ENCODE data around the gene CNN3.

The CNN3 gene

DNA sequence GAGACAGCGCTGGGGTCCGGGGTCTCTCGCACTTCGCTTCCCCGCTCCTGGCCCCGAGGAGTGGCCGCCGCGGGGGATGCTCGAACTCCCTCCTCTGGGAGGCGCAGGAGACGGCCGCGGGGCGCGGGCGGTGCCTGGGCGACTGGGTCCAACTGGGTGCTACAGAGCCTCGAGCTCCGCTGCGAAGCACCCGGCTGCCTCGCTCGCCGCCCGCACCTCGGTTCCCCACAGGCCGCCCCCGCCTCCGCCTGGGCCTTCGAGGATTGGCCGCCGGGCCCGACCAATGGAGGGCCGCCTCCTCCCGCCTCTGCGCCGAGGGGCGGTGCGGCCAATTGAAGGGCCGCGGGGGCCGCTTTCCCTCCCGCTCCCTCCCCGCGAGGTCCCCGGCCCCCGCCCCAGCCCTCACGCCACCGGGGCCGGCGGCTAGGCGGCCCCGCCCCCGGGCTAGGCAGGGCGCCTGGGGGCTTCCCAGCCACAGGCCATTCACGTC lies at the start of gene CNN3:
CNN3 (minus strand) TSS at position 196 of the 490 bp plus-strand sequence. CDS start 216 bp downstream, outside the sequence.
- DNase-seq (ENCODE audit: low read depth in 2 of 3, low spot score in 2 of 3), result peak; percentile 31 to 35 (median 34)

DNA sequence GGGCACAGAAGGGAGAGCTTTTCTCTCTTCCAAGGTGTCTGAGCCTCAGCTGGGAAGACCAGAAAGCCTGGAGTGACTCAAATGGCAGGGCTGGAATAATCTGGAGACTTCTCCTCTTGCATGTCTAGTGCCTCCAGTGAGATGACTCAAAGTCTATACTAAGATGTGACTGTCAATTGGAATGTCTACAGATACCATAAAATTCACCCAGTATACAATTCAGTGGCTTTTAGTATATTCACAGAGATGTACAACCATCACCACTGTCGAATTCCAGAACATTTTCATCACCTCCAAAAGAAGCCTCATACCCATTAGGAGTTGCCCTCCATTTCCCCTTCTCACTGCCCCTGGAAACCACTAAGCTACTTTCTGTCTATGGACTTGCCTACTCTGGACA lies 47.9 kb upstream of the CNN3 start:
- DNase-seq (ENCODE audit: low read depth in 2 of 3, low spot score in 2 of 3), result no peak

DNA sequence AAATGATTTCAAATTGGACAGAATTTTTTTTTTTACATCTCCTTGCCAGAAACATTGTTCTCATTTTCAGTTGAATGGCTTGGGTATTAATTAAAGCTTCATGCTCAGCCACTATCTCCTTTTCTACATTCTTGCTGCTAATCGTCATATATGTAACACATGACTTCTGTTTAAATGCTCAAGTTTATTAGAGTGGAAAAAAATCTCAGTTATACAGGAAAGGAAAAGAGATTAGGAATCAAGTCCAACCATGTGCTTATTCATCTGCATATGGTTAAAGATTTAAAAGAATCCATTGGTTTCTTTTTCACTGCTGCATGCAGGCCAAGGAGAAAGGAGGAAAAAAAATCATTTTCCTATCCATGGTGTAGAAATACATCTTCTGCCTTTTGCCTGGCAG lies 47.3 kb upstream of the CNN3 start:
- no peak for DNase-seq (ENCODE audit: low read depth in 2 of 3, low spot score in 2 of 3)

DNA sequence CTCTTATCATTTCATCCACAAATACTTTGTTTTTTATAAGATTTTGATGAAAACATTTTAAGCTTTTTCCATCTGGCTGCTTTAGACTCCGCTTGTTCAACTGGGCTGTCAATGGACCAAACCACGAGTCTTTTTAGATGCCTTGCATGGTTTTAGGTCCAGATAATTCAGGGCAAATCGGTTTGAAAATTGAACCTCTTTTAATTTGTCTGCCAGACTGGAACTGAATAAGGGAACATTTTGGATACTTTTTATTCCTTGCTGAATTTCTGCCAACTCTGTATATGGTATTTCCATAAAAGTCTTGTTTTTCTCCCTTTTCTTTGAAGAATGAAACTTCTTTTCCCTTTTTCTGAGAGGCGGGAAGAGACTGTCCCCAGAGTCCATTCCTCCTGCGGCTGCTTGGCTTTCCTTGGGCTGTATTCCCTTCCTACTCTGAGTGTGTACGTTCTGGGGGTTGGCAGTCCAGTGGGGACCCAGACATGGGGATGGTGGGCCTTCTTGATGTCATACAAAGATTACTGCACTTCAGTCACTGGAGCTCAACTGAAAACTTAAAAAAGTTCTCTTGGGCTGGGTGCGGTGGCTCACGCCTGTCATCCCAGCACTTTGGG lies 46.5 kb upstream of the CNN3 start:
- DNase-seq (ENCODE audit: low read depth in 2 of 3, low spot score in 2 of 3), result no peak

DNA sequence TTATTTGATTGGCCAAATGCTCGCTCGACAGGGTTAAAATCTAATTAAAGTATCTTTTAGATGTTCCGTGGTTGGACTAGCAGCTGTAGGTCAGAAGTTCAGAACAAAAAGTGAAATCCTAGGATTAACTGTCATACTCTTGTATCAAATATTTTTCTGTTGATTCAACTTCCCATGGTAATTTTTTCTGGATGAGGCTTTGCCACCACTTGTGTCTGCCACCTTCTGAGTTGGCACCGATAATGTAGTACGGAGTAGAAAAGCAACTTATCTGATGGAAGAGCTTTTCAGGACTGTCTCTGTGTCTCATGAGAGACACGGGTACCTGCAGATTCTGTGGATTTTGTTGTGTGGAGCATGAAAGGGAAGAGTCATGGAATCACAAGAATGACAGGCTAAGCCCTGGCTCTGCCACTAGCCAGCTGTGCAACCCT lies 44.6 kb upstream of the CNN3 start:
- no peak for DNase-seq (ENCODE audit: low read depth in 2 of 3, low spot score in 2 of 3)

DNA sequence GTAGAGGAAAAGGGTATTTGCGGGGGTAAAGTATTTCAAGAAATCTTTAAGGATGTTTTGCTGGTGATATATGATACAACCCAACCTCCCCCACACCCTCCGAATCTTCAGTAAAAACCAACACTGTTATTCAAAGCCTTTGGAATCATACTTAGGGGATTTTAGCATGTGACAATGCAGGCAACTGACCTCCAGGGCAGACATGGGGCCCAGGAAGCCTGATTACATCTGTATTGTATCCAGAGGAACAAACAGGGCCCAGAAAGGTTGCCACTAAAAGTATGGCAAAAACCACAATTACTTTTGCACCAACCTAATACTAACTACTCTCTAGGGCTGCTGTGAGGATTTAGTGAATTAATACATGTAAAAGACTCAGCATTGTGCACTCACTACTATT lies 43.9 kb upstream of the CNN3 start:
- DNase-seq (ENCODE audit: low read depth in 2 of 3, low spot score in 2 of 3), result no peak

DNA sequence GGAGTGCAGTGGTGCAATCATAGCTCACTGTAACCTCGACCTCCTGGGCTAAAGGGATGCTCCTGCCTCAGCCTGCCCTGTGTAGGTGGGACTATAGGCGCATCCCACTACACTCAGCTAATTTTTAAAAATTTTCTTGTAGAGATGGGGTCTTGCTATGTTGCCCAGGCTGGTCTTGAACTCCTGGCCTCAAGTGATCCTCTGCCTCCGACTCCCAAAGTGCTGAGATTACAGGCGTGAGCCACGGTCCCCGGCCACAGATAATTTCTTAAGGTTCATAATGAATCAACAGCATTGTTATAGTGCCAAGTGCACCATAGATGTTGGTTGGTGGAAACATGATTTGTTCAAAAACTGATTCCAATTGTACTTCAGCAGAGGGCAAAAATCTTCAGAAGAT lies 42.2 kb upstream of the CNN3 start:
- DNase-seq (ENCODE audit: low read depth in 2 of 3, low spot score in 2 of 3), result no peak

DNA sequence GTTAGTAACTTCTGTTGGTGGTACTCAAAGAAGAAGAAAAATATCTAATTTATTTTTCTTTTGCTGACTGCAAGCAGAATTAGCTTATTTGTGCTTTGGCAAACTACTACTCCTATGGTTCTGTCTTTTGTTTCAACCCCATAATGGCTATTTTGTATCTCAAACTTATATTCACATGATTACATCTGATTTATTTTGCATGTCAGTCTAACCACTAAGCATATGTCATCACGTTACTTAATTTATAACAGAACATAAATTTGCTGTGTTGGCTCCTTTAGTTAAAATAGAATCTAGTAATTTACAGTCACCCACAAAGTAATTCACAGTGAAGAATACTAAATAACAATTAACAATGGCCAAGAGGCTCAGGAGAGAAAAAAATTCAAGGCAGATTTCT lies 39.1 kb upstream of the CNN3 start:
- DNase-seq (ENCODE audit: low read depth in 2 of 3, low spot score in 2 of 3), result no peak

DNA sequence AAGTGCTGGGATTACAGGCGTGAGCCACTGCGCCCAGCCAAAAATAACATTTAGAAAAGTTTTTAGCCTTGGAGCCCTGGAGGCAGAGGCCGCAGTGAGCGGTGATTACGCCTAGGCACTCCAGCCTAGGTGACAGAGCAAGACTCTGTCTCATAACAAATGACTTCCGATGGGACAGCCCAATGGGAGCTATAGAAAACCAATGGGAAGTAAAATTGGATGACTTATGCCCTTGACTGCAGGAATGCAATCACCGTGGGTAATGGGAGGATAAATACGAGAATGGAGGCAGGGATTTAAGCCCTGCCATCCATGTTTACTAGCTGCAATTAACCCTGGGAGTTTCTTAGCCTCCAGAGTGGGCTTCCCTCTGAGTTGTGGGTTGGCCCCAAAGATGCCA lies 37.0 kb upstream of the CNN3 start:
- no peak for DNase-seq (ENCODE audit: low read depth in 2 of 3, low spot score in 2 of 3)

DNA sequence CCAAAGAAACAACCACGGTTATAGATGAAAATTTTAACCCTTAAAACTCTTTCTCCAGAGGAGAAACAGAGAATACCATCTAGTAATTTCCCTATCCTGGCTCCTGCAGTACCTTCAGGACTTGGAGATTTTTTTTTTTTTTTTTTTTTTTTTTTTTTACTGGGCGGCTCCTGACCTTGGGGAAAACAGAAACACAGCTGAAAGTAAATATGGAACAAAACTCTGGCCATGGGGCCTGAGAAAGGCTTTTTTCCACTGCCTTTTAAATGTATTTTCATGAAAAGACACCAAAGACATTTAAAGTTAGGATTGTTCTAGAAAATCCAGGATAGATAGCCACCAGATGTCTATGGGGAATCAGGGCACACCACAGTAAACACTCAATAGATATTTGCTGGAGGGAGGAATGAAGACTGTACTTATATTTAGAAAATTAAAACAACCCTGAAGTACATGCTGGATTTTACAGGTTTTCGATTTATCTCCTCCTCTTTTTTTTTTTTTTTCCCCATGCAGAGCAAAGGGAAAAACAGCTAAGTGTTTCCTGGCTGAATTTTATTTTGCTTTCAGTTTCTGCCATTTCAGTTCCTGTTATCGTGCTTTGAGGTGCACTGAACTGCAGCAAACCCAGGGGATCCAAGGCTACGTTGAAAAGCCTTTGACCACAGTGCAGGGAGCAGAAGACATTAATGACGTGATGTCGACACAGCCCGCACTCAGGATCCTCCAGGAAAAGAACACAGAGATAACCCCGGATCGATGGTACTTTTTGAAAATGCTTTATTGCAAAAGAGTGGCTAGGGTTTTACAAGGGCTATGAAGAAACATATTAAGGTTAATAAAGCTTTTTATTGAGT lies 35.7 kb upstream of the CNN3 start:
- DNase-seq (ENCODE audit: low read depth in 2 of 3, low spot score in 2 of 3), result no peak

DNA sequence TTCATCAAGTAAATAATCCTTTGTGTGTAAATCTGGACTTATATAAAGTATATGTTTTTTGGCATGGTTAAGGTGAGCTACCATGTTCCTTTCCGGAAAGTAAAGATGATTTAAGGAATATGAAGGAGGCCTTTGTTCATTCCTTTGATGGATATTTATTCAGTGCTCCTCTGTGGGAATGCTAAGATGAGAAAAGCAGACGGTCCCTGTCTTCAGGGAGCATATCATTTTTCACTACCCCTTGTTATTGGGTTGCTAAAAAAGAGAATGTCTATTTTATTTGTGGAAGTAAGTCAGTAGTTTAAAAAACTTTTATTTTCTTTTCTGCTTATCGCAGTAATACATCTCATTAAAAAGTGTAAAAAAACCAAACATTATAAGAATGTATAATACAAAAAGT lies 35.1 kb upstream of the CNN3 start:
- DNase-seq (ENCODE audit: low read depth in 2 of 3, low spot score in 2 of 3), result no peak

DNA sequence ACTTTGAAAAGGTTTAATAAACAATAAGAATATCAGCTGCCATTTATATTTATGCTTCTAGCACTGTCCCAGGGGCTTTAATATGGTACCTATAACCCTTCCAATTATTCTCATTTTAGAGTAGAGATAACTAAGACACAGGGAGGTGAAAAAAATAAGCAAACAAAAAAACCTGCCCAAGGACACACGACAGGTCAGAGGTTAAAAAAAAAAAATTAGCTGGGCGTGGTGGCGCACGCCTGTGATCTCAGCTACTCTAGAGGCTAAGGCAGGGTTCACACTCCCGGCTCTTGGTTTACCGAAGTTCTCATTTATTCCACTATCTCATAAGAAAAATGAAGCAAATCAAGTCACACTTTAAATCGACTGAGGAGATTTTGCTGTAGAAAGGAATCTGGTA lies 34.7 kb upstream of the CNN3 start:
- no peak for DNase-seq (ENCODE audit: low read depth in 2 of 3, low spot score in 2 of 3)

DNA sequence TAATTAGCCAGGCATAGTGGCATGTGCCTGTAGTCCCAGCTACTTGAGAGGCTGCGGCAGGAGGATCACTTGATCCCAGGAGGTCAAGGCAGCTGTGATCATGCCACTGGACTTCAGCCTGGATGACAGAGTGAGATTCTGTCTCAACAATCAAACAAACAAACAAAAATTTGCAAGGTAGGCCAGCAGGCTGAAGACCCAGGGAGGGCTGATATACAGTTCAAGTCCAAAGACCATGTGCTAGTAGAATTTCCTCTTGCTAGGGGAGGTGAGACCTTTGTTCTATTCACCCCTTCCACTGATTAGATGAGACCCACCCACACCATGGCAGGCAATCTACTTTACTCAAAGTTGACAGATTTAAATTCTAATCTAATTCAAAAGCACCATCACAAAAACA lies 31.2 kb upstream of the CNN3 start:
- no peak for DNase-seq (ENCODE audit: low read depth in 2 of 3, low spot score in 2 of 3)

DNA sequence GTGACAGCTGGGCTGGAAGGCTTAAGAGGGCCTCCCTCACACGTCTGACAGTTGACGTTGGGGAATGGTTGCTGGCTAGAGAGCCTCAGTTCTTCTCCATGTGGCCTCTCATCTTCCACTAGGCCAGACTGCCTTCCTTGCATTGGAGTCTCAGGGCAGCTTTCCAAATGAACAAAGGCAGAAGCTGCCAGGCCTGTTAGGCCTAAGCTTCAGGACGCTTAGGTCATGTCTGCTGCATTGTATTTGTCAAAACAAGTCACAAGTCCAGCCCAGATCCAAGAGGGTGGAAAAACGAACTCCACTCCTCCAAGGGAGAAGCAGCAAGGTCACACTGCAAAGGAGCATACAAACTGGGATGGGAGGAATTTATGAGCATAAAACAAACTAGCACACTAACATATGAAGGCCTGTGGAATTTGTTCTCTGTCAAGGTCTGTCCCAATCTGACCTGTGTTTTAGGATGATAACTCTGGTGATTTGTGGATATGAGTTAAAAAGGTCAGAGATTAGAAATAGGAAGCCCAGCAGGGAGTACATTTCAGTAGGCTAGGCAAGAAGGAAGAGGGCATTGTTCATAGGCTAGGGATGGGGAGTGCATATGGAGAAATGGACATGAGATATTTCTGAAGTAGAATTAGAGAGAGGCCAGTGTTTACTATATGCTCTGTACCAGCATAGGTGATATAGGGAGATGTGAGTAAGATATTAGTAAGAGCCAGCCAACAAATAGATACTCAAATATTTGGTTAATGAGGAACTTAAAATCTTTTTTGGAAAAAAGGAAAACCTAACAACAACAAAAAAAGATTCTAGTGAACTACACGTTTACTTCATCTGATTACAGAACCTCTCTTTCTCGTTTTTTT lies 29.1 kb upstream of the CNN3 start:
- no peak for DNase-seq (ENCODE audit: low read depth in 2 of 3, low spot score in 2 of 3)

DNA sequence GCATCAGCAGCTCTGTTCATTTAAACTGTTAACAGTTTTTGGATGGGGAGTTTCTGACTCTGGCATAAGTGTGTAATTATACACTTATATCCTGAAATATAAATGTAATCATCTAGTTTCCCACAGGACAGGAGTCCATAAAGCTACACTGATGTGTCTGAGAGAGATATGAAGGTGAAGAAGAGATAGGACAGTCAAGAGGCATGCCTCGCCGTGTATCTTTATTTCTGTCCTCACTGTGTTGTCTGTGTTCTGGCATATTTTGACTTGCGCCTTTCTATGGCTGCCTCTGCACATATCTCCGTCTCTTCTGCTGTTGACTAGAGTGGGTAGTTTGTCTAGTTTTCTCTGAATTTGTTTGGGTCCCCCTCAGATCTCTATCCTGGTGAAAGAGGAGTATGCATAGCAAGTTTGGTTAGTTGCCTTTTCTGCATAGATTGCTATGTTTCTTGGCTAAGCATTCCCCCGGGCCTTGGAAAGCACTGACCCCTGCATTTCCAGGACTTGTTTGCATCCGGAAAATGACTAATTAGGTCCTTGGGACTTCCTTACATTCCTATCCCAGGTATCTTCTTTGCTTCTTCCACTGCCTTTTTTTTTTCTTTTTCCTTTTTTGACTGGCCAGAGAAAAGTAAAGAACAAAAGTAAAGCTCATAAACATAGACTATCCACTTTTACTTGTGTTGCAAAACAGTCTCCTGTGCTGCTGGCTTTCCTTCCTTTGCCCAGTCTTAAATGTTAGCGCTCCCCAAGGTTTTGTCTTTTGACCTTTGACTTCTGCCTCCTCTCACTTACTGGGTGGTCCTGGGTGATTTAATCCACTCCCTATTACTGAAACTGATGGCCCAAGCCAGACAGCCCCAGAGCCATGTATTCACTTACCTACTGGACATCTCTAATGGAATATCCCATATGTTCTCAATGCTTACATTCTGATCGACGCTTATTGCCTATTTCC lies 27.6 kb upstream of the CNN3 start:
- DNase-seq (ENCODE audit: low read depth in 2 of 3, low spot score in 2 of 3), result no peak

DNA sequence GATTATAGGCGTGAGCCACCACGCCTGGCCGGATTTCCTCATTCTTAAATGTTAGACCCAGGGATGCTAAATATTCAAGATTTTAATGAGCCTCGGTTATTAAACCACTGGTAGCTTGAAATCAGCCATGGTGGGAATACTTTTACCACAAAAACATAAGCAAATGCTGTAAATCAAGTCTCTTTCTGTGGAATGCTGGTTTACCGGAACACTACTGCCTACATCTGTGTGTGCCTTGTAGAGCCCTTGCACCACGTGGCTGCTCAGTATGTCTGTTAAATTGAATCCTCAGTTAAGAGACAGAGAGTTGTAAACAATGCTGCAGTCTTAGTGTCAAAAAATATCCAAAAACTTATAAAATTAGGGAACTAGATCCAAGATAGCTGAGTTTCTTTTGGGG lies 26.8 kb upstream of the CNN3 start:
- DNase-seq (ENCODE audit: low read depth in 2 of 3, low spot score in 2 of 3), result no peak

DNA sequence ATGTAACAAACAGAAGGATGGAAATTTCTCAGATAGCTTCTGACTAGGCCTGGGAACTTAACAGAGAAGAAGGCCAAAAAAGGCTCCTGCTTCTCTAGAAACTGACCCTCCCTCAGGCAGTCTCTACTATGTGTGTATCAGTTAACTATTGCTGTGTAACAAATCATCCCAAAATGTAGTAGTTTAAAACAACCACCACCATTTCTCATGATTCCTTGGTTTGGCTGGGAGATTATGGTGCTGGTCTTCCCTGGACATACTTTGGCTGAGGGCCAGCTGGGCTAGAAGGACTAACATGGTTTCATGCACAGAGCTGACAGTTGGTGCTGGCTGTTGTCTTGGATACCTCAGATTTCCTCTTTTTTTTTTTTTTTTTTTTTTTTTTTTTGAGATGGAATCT lies 26.2 kb upstream of the CNN3 start:
- DNase-seq (ENCODE audit: low read depth in 2 of 3, low spot score in 2 of 3), result no peak

DNA sequence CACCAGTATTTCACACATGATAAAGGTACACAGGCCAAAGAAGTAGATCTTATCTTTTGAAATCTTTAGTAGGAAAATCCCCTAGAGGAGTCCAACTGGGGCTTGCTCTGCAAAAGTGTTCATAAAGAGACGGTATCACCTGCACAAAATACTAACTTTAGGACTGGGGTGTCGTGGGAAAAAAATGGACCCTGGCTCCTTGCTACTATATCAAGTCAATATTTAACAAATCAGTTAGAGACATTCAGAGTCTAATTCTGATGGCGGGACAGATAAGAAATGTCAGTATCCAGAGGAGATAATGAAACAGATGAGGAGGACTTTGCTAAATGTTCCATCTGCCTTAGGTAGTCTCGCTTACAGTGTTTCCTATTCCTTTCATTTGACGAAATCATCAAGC lies 25.6 kb upstream of the CNN3 start:
- no peak for DNase-seq (ENCODE audit: low read depth in 2 of 3, low spot score in 2 of 3)

DNA sequence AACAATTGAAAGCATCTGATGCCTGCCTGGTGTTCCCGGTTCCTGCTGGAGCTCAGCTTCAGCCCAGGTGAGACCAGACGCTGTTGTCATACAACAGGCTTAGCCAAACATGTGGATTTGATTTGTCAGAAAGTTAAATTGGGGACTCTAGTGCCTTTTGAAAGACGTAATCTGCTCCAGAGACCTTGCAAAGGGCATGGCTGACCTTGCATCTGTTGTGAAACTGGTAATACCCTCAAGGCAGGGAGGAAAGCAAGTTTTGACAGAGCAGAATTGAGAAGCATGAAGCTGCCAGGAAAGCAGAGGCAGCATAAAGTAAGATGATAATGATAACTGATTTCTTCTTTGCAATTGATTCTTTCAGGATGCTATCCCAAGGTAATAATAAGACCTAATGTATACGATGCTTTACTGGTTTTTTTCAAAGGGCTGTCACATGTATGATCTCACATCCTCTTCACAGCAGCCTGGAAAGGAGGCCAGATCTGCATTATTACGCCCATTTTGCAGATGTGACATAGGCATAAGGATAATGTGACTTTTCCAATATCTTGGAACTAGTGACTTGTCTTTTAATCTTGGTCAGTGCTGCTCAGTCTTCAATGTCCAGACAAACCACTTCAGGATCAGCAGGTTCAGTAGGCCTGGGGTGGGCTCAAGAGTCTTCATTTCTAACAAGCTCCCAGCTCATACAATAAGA lies 24.7 kb upstream of the CNN3 start:
- no peak for DNase-seq (ENCODE audit: low read depth in 2 of 3, low spot score in 2 of 3)

DNA sequence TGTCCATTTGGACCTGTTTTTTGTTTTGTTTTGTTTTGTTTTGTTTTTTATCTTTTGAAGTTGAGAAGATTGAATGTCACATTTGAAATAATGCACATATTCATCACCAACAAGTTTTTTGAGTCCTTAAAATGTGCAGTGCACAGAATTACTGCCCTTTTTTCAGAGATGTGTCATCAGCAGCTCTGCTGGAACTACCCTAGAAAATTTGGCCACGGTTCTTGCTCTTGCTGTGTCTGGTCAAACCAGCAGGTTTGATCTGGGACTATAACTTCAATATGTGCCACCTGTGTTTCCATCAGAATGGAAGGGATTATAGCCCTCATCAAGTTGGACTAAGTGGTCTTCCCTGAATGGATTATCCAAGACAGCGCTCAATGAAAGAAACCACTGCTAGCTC lies 24.1 kb upstream of the CNN3 start:
- no peak for DNase-seq (ENCODE audit: low read depth in 2 of 3, low spot score in 2 of 3)
